ENCODE data around the gene NINJ2.

DNA sequence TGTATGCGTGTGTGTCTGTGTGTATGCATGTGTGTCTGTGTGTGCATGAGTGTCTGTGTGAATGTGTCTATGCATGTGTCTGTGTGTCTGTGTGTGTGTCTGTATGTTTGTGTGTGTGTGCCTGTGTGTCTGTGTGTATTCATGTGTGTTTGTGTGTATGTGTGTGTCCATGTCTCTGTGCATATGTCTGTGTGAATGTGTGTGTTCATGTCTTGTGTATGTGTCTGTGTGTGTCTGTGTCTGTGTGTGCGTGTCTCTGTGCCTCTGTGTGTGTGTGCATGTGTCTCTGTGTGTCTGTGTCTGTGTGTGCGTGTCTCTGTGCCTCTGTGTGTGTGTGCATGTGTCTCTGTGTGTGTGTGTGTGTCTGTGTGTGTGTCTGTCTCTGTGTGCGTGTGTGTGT lies 82.4 kb downstream of the NINJ2 start:
- TF ChIP-seq, protein P1, sequence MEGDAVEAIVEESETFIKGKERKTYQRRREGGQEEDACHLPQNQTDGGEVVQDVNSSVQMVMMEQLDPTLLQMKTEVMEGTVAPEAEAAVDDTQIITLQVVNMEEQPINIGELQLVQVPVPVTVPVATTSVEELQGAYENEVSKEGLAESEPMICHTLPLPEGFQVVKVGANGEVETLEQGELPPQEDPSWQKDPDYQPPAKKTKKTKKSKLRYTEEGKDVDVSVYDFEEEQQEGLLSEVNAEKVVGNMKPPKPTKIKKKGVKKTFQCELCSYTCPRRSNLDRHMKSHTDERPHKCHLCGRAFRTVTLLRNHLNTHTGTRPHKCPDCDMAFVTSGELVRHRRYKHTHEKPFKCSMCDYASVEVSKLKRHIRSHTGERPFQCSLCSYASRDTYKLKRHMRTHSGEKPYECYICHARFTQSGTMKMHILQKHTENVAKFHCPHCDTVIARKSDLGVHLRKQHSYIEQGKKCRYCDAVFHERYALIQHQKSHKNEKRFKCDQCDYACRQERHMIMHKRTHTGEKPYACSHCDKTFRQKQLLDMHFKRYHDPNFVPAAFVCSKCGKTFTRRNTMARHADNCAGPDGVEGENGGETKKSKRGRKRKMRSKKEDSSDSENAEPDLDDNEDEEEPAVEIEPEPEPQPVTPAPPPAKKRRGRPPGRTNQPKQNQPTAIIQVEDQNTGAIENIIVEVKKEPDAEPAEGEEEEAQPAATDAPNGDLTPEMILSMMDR (IDR thresholded peaks at IDR 0.05): no peak
- no peak for TF ChIP-seq POLR2A (IDR thresholded peaks at IDR 0.05)

Data from right lobe of liver (tissue), 4 donors.